HG03196 (cell line): ENCODE results near the gene ZFYVE28.
"Not testable (repeated sequence)": the region's sequence is repeated elsewhere in the genome, so short reads cannot be mapped to it uniquely, and the experiment has no call there.

ENCODE experiments used
- ATAC-seq: cut with Tn5 transposase; IDR thresholded peaks from one replicate; pipeline ENCODE4 v1.9.1; 2021; ENCODE audit not compliant: unreplicated experiment

ZFYVE28 gene

GRCh38 chr4:2275546-2276251, 142.7 kb downstream of the ZFYVE28 start:
- ATAC-seq, result no peak

DNA sequence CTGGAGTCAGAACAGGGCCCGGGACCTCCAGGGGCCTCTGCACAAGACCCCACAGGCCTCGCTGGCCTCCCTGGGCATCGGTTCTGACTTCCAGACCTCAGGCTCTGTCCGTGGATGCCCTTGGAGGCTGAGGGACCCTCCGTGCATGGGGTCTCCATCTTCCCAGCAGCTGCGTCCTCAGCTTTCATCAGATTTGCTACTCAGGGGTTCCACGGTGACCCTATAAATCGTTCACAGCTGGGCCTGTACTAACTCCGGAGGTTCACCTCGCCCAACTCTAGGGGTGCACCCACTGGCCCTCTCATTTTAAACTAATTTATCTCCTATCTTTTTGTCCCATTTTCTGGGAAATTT, 143.4 kb downstream of the ZFYVE28 start:
- ATAC-seq, result not testable (repeated sequence)

GRCh38 chr4:2274320-2275043, 144.0 kb downstream of the ZFYVE28 start:
- no peak for ATAC-seq

- ATAC-seq, result no peak
These were observed 144.7 kb downstream of the ZFYVE28 start for GRCh38 chr4:2273657-2274319.

DNA sequence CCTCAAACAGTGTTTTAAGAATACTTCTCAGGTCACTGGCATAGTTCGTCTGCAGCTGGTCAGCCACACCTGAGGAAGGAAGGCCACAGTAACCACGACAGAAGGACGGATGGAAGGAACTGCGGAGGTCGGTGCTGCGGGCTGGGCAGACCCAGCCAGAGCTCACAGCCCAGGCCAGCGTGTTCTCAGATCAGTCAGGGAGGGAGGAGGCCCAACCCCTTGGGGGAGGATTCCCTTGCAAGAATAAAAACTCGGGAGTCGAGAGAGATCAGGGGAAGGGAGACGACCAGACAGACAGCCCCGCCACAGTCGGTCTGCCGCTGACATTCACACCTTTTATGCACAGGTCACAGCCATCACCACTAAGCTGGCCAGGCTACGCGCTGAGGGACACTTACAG, 145.2 kb downstream of the ZFYVE28 start:
- ATAC-seq, result no peak

GRCh38 chr4:2272828-2273120, 145.7 kb downstream of the ZFYVE28 start:
- ATAC-seq, result no peak

DNA sequence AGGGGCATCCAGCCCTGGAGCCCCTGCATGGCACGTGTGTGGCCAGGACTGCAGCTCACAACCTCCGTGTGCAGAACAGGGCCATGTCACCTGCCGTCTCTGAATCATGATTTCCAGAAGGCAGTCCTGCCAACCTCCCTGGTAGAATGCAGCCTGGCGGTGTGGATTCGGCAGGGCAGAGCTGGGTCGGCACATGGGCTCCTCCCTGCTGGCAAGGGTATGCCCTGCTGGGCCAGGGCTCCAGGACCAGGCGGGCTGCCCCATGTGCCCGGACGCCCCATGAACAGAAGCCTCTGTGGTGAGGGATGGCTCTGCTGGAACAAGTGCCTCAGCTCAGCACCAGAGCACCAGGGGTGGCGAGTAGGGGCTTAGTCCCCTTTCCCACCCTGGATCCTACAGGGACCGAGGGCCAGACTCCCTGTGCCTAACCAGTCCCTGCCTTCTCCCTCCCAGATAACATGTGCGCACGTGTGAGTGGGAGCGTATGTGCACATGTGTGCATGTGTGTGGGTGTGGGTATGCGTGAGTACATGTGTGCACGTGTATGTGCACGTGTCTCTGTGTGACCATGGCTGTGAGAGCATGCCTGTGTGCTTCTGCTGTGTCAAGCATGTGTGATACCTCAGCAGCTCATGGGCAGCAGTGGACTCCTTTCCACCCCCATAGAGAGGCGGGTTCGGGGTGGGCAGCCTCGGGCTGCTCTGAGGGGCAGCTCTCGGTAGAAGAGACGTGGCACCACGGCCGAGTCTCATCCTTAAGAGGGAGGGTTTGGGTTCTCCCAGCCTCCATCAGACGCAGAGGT, 146.2 kb downstream of the ZFYVE28 start:
- no peak for ATAC-seq

GRCh38 chr4:2271279-2272025, 147.0 kb downstream of the ZFYVE28 start:
- ATAC-seq, result no peak

GRCh38 chr4:2270341-2271165, 147.9 kb downstream of the ZFYVE28 start:
- no peak for ATAC-seq

- ATAC-seq, result no peak
These were observed 148.8 kb downstream of the ZFYVE28 start for GRCh38 chr4:2269618-2270163.

DNA sequence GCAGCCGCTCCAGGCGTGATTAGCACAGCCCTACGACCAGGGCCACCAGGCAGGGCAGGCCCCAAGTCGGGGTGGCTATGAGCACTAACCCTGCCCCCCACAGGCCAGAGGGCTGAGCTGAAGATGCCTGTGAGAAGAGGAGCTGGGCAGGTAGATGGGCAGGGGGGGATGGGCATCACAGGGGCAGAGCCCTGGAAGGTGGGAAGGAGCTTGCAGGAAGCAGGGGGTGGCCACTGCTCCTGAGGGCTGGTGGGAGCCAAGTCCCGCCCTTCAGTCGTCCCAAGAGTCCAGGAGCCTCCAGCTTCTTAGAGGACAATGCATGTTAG, 149.3 kb downstream of the ZFYVE28 start:
- no peak for ATAC-seq

- ATAC-seq, result no peak
These were observed 149.9 kb downstream of the ZFYVE28 start for GRCh38 chr4:2268357-2269205.

DNA sequence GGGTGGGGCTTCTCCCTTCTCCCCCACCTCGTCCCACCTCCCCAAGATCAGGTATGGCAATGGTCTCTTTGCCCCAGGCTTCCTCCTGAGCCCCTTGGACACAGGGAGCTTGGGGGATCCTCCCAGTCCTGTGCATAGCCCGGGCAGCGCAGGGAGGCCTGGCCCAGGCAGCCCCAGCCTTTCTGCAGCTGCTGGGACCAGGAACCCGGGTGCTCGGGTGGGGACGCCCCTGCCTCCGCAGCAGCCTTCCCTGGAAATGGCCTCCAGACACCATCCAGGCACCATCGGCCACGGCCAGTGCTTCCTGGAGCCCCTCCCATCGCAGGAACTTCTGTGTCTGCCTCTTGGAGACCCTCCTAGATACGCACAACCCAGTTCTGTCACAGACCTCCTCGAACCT, 150.6 kb downstream of the ZFYVE28 start:
- no peak for ATAC-seq

GRCh38 chr4:2267320-2267811, 151.1 kb downstream of the ZFYVE28 start:
- ATAC-seq, result no peak

DNA sequence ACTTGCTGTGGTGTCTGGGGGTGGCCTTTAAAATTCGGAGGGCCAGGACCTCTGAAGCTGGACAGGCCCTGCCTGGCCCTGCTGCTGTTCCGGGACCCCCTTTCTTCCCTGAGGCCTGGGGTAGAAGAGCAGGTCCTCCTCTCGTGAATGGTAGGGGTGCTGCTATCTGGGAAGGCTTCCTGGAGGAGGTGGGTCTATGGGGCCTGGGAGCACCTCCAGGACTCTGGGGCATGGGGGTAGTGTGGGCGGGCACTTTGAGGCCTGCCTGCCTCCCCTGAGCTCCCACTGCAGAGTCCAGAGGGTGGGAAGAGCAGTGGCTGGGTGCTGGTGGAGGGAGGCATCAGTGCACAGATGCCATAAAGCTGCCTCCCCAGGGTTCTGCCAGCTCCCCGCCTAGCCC, 151.6 kb downstream of the ZFYVE28 start:
- ATAC-seq, result no peak

GRCh38 chr4:2266181-2266580, 152.3 kb downstream of the ZFYVE28 start:
- no peak for ATAC-seq

GRCh38 chr4:2265113-2266110, 153.0 kb downstream of the ZFYVE28 start:
- no peak for ATAC-seq
